SK-N-MC (cell line): Measurements from ENCODE around the gene PDZRN4.

Source experiments
- EZH2 ChIP-seq: fragments of 200-600 bp; sonication (generic); IDR thresholded peaks from one replicate; pipeline ENCODE4 v1.6.1; 2017; ENCODE audit warnings: antibody characterized with exemption
- POLR2AphosphoS5 ChIP-seq: IDR thresholded peaks from 2 replicates; pipeline ENCODE4 v1.6.1; 2012; ENCODE audit warnings: mild to moderate bottlenecking, low read depth, low read length, borderline replicate concordance

GRCh38 chr12:41433460-41433859, 245.3 kb downstream of the PDZRN4 start:
- TF ChIP-seq EZH2 (no peak), POLR2AphosphoS5 (no peak)
